Measurements from ENCODE around the gene CRYGB.
"Not testable (repeated sequence)": the region's sequence is repeated elsewhere in the genome, so short reads cannot be mapped to it uniquely, and the experiment has no call there.

Gene CRYGB

GRCh38 chr2:208112969-208113368, 33.0 kb downstream of the CRYGB start:
- DNase-seq (ENCODE audit: low read depth) = no peak

DNA sequence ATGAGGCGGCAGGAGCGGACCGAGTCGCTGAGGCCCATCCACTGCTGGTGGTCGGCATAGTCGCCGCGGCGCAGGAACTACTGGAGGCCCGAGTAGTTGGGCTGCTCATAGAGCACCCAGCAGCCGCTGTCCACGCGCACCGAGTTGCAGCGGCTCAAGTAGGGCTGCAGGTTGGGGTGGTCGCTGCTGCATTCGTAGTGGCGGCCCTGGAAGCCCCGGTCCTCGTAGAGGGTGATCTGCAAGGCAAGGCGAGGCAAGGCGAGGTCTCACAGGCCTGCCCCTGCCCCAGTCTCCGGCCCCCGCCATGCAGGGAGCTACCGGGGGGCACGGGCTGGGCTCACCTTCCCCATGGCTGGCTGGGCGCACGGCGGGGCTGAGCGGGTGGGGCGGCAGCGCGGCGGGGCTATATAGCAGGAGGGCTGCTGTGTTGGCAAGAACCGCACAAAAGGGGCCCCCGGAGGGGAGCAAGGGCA, 33.6 kb downstream of the CRYGB start:
- DNase-seq (ENCODE audit: low read depth) = not testable (repeated sequence)

- no peak for DNase-seq (ENCODE audit: low read depth)
These were observed 42.3 kb downstream of the CRYGB start for GRCh38 chr2:208103616-208104015.

GRCh38 chr2:208101716-208102631, 44.0 kb downstream of the CRYGB start:
- peak; percentile 6 for DNase-seq (ENCODE audit: low read depth)

DNA sequence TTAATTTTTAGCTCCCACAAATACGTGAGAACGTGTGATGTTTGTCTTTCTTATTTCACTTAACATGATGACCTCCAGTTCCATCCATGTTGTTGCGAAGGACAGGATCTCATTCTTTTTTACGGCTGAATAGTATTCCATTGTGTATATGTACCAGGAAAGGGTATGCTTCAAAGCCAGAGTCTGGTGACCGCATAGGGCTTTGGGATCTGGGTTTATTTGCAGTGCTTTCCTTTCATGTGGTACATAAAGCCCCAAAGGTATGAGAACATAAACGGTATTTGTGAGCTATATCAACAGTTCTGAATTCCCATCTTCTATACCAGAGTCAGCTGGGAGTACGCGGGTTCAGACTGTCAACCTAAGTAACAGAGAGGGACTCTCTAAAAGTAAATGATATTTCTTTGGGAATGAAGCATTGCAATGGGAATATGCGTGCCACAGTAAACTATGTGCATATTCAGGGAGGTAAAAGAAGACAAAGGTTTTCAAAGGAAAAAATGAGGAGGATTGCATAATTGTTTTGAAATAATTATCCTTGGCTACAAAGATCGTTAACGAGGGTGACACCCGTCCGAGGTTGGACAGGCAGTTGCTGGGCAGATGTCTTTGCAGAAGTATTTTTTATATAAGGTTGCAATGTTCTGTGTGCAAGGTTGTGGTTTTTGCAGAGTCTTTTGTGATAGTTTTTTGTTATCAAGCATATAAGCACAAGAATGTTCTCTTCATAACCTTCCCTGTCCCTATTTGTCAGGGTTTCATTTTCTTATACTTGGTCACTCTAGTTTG, 46.1 kb downstream of the CRYGB start:
- DNase-seq (ENCODE audit: low read depth) = no peak

DNA sequence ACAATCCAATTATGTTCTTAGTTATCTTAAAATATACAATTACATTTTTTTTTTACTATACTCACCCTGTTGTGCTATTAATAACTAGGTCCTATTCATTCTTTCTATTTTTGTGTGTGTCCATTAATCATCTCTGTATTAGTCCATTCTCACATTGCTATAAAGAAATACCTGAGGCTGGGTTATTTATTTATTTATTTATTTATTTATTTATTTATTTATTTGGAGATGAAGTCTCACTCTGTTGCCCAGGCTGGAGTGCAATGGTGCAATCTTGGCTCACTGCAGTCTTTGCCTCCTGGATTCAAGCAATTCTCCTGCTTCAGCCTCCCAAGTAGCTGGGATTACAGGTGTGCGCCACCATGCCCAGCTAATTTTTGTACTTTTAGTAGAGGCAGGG, 47.3 kb downstream of the CRYGB start:
- DNase-seq (ENCODE audit: low read depth) = not testable (repeated sequence)

- DNase-seq (ENCODE audit: low read depth) = no peak
These were observed 47.7 kb downstream of the CRYGB start for GRCh38 chr2:208098267-208098666.

- peak; percentile 58 for DNase-seq (ENCODE audit: low read depth)
These were observed 48.2 kb downstream of the CRYGB start for GRCh38 chr2:208097801-208098200.

DNA sequence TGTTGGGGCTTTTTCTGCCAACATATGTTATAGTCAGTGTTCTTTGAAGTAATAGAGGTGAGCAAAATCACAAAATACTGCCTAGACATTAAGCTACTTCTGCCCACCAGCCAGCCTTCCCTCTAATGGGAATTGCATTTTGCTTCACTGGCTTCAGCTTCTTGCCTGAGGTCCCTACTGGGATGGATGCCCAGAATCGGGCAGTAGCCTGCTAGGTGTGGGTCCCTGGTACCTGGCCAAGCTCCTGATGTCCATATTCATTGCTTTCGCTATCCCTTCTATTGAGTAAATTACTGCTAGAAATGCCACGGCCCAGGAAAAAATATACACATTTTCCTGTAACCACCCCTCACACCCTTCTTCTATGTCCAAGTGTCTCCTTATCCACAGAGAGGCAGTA, 48.6 kb downstream of the CRYGB start:
- no peak for DNase-seq (ENCODE audit: low read depth)

- no peak for DNase-seq (ENCODE audit: low read depth)
These were observed 49.9 kb downstream of the CRYGB start for GRCh38 chr2:208096080-208096479.

- no peak for DNase-seq (ENCODE audit: low read depth)
These were observed 52.8 kb downstream of the CRYGB start for GRCh38 chr2:208093128-208093527.

All from EH (cell line).